AG04450 (cell line): ENCODE measurements around the gene ERP27. TPM values are rescaled to one million over a fixed set of nuclear protein-coding genes. Genes with fewer than 3 reads are reported as not detected.

Source experiments
- CTCF ChIA-PET: fragments of 300-600, 350-600 bp; formaldehyde crosslinking; extraction: SDS; loops from one replicate; lab custom pipeline; 2022; ENCODE audit warnings: antibody characterized with exemption, inconsistent platforms; lab: Charles Lee
- POLR2A ChIA-PET: fragments of 350-600 bp; formaldehyde crosslinking; extraction: SDS; loops from one replicate; lab custom pipeline; 2021; ENCODE audit warnings: antibody characterized with exemption, inconsistent platforms; lab: Yijun Ruan, JAX
- DNase-seq: peaks from one replicate; pipeline ENCODE4 v3.0.0-alpha.2; 2011; ENCODE audit warnings: low read depth, low spot score
- H3K27ac ChIP-seq: one replicate; pipeline ENCODE4 v1.5.1; 2012; ENCODE audit warnings: low read depth, low read length, control low read depth
- H3K27me3 ChIP-seq: one replicate; pipeline ENCODE4 v1.6.0; 2012; ENCODE audit warnings: low read length; ENCODE audit not compliant: control insufficient read depth, insufficient read depth
- H3K4me3 ChIP-seq: 2 replicates; pipeline ENCODE4 v1.5.1; 2011; ENCODE audit warnings: mild to moderate bottlenecking, low read depth, low read length, control low read depth
- H3K9me3 ChIP-seq: 2 replicates; pipeline ENCODE4 v1.5.1; 2012; ENCODE audit warnings: low read length; ENCODE audit not compliant: control insufficient read depth, insufficient read depth
- CTCF ChIP-seq: IDR thresholded peaks from 2 replicates; pipeline ENCODE4 v1.5.1; 2011; ENCODE audit warnings: low read depth, low read length, control low read depth, inconsistent platforms
- polyA plus RNA-seq: library from polyadenylated mRNA; depleted of rRNA; stranded (reverse); fragments of >200 nt; gene quantifications from 2 replicates; pipeline ENCODE4 v1.2.3, GENCODE V29; 2011

The ERP27 gene
- polyA plus RNA-seq, 1 experiment: not detected

- H3K4me3 ChIP-seq: no peak overlapping the region
- H3K9me3 ChIP-seq: no peaks in the 10 kb centered on the region
- no peaks in the 10 kb centered on the region for H3K27me3 ChIP-seq
- H3K27ac ChIP-seq: no peak overlapping the region
- ChIA-PET POLR2A (no interaction called here), CTCF (no interaction called here)
- no peak for TF ChIP-seq CTCF
- DNase-seq: no peak
These were observed 8.5 kb upstream of the ERP27 start for GRCh38 chr12:14946861-14947260.

GRCh38 chr12:14946162-14946561 is 7.8 kb upstream of the ERP27 start:
- Histone ChIP-seq H3K27me3 (no peaks in the 10 kb centered on the region), H3K9me3 (no peaks in the 10 kb centered on the region)
- DNase-seq: no peak

GRCh38 chr12:14942196-14942931 is 4.0 kb upstream of the ERP27 start:
- CTCF ChIA-PET: interaction anchor here (0.7 kb wide), 1 partner anchor 28 kb away, joined by 6 read pairs; no protein-coding TSS in a partner anchor
- POLR2A ChIA-PET: no interaction called here
- H3K27ac ChIP-seq: no peak overlapping the region
- TF ChIP-seq CTCF: no peak
- H3K27me3 ChIP-seq: no peaks in the 10 kb centered on the region
- no peak overlapping the region for H3K4me3 ChIP-seq
- no peaks in the 10 kb centered on the region for H3K9me3 ChIP-seq
- DNase-seq: no peak

More at GRCh38 chr12:14946162-14946561, 7.8 kb upstream of the ERP27 start:
- TF ChIP-seq CTCF: no peak
- Histone ChIP-seq H3K27ac (no peak overlapping the region), H3K4me3 (no peak overlapping the region)
- CTCF ChIA-PET: interaction anchor here (1.6 kb wide), 1 partner anchor 49 kb away, joined by 5 read pairs; no protein-coding TSS in a partner anchor
- POLR2A ChIA-PET: no interaction called here

GRCh38 chr12:14941369-14941768 is 3.0 kb upstream of the ERP27 start:
- ChIA-PET POLR2A (no interaction called here), CTCF (no interaction called here)
- Histone ChIP-seq H3K27me3 (no peaks in the 10 kb centered on the region), H3K27ac (no peak overlapping the region), H3K4me3 (no peak overlapping the region), H3K9me3 (no peaks in the 10 kb centered on the region)
- DNase-seq: no peak
- TF ChIP-seq CTCF: no peak

GRCh38 chr12:14937689-14938088 is 648 bp downstream of the ERP27 start:
- no peaks in the 10 kb centered on the region for H3K27me3 ChIP-seq
- CTCF ChIA-PET: no interaction called here
- no peak for DNase-seq
- POLR2A ChIA-PET: no interaction called here
- H3K9me3 ChIP-seq: no peaks in the 10 kb centered on the region
- TF ChIP-seq CTCF: peak; percentile 23; the same call in 1 of the 2 replicates
- no peak overlapping the region for H3K27ac ChIP-seq
- H3K4me3 ChIP-seq: no peak overlapping the region
